Osteoblast (primary cell): ENCODE results near the gene CCDC120. TPM values are rescaled to one million over a fixed set of nuclear protein-coding genes. Genes with fewer than 3 reads are reported as not detected.

Experiments
- DNase-seq: peaks from one replicate; pipeline ENCODE4 v3.0.0; 2011; ENCODE audit warnings: low spot score, mixed read lengths; ENCODE audit not compliant: insufficient read length; ENCODE audit errors: missing footprints
- H2AFZ ChIP-seq: 2 replicates; pipeline ENCODE4 v1.6.0; 2011; ENCODE audit warnings: mild to moderate bottlenecking, low read length
- H3K27ac ChIP-seq: 2 replicates; pipeline ENCODE4 v1.5.1; 2011; ENCODE audit warnings: mild to moderate bottlenecking, low read depth, low read length, moderate library complexity
- H3K27me3 ChIP-seq: 2 replicates; pipeline ENCODE4 v1.6.0; 2012; ENCODE audit warnings: mild to moderate bottlenecking, control low read depth, inconsistent platforms, low read length, moderate library complexity; ENCODE audit not compliant: insufficient read depth
- H3K36me3 ChIP-seq: 2 replicates; pipeline ENCODE4 v1.5.1; 2011; ENCODE audit warnings: mild to moderate bottlenecking, low read length, control low read depth, moderate library complexity; ENCODE audit not compliant: insufficient read depth
- H3K4me1 ChIP-seq: 2 replicates; pipeline ENCODE4 v1.5.1; 2011; ENCODE audit warnings: mild to moderate bottlenecking, low read length, control low read depth, moderate library complexity; ENCODE audit not compliant: insufficient read depth
- H3K4me2 ChIP-seq: 2 replicates; pipeline ENCODE4 v1.6.0; 2011; ENCODE audit warnings: mild to moderate bottlenecking, low read length; ENCODE audit not compliant: insufficient read depth
- H3K4me3 ChIP-seq: fragments of 200-600 bp; sonication (generic); 3 replicates; pipeline ENCODE4 v1.5.1; 2012; ENCODE audit warnings: mild to moderate bottlenecking, low read length, inconsistent platforms; ENCODE audit not compliant: insufficient read depth
- H3K79me2 ChIP-seq: 2 replicates; pipeline ENCODE4 v1.6.0; 2012; ENCODE audit warnings: mild to moderate bottlenecking, low read length, control low read depth, inconsistent platforms; ENCODE audit not compliant: insufficient read depth
- H3K9me3 ChIP-seq: 2 replicates; pipeline ENCODE4 v1.5.1; 2011; ENCODE audit warnings: low read depth, low read length, control low read depth
- H4K20me1 ChIP-seq: 2 replicates; pipeline ENCODE4 v1.6.0; 2012; ENCODE audit warnings: mild to moderate bottlenecking, low read length, control low read depth; ENCODE audit not compliant: insufficient read depth
- CTCF ChIP-seq: IDR thresholded peaks from 2 replicates; pipeline ENCODE4 v1.5.1; 2011; ENCODE audit warnings: mild to moderate bottlenecking, low read depth, low read length, moderate library complexity; ENCODE audit errors: extremely low read depth
- total RNA-seq: library from RNA; depleted of rRNA; stranded (reverse); fragments of >200 nt; gene quantifications from 2 replicates; pipeline ENCODE4 v1.2.3, GENCODE V29; 2012

The CCDC120 gene
- total RNA-seq, 1 donor: 1.1 TPM

- Histone ChIP-seq H3K9me3 (no peaks in the 10 kb centered on the region), H3K79me2 (no peaks in the 10 kb centered on the region), H3K27ac (no peak overlapping the region), H3K4me1 (no peaks in the 10 kb centered on the region), H4K20me1 (no peaks in the 10 kb centered on the region), H3K36me3 (peaks cover 3% of the 10 kb centered on the region), H2AFZ (no peak overlapping the region), H3K4me2 (no peak overlapping the region), H3K4me3 (no peak overlapping the region), H3K27me3 (no peaks in the 10 kb centered on the region)
- no peak for TF ChIP-seq CTCF
- DNase-seq: peak; percentile 43
Measured at GRCh38 chrX:49064735-49065134, 5.9 kb downstream of the CCDC120 start.

DNA sequence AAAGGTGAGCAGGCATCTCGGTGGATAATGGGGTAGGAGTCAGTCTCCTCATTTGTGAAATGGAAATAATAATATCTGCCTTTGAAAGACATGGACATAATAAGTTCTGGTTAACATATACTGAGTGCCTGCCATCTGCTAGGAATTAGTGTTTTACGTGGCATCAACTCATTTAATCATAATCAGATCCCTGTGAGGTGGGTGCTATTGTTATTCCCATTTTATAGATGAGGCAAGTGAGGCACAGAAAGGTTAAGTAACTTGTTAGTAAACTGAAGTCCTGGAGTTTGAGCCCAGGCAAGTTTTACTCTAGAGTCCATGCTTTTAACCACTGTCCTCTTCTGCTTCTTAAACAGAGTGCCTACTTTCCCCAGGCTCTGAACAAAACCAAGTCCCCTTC is 7.5 kb downstream of the CCDC120 start:
- no peak overlapping the region for H3K4me2 ChIP-seq
- no peaks in the 10 kb centered on the region for H3K9me3 ChIP-seq
- TF ChIP-seq CTCF: no peak
- no peak overlapping the region for H2AFZ ChIP-seq
- no peak overlapping the region for H3K27ac ChIP-seq
- DNase-seq: peak; percentile 89
- no peaks in the 10 kb centered on the region for H3K4me1 ChIP-seq
- H3K36me3 ChIP-seq: peaks cover 3% of the 10 kb centered on the region
- H3K27me3 ChIP-seq: no peaks in the 10 kb centered on the region
- peaks cover 5% of the 10 kb centered on the region for H3K79me2 ChIP-seq
- H4K20me1 ChIP-seq: no peaks in the 10 kb centered on the region
- no peak overlapping the region for H3K4me3 ChIP-seq

DNA sequence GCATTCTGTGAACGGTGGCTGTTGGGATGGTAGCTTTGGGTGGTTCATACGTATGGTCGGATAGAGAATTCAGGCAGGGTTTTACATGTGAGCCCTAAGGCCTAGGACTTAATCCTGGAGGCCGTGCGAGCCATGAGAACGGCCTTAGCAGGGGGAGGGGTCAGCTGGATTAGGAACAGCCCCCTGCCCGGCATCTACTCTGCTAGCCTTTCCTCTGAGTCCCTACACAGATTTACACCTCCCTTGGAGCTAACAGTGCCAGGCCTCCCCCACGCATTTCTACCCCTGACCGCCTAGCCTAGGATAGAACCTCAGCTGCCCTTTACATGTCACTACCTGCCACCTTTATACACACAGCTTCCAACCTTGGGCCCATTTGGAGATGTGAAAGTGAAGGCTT is 7.9 kb downstream of the CCDC120 start:
- Histone ChIP-seq H3K27ac (no peak overlapping the region), H2AFZ (no peak overlapping the region), H3K4me3 (no peak overlapping the region), H3K27me3 (no peaks in the 10 kb centered on the region), H4K20me1 (no peaks in the 10 kb centered on the region), H3K4me2 (no peak overlapping the region), H3K9me3 (no peaks in the 10 kb centered on the region), H3K79me2 (peaks cover 7% of the 10 kb centered on the region), H3K36me3 (peaks cover 3% of the 10 kb centered on the region), H3K4me1 (peaks cover 1% of the 10 kb centered on the region)
- TF ChIP-seq CTCF: no peak
- DNase-seq: peak; percentile 91

- Histone ChIP-seq H3K4me3 (no peak overlapping the region), H3K27me3 (no peaks in the 10 kb centered on the region), H3K36me3 (peaks cover 3% of the 10 kb centered on the region), H2AFZ (no peak overlapping the region), H3K4me1 (peaks cover 3% of the 10 kb centered on the region), H3K4me2 (no peak overlapping the region), H3K9me3 (no peaks in the 10 kb centered on the region), H3K79me2 (peaks cover 10% of the 10 kb centered on the region), H4K20me1 (no peaks in the 10 kb centered on the region), H3K27ac (no peak overlapping the region)
- no peak for TF ChIP-seq CTCF
- peak; percentile 58 for DNase-seq
Measured at GRCh38 chrX:49067285-49068120, 8.7 kb downstream of the CCDC120 start.
